DND-41 (cell line): Measurements from ENCODE around the gene FXYD3.

Experiments
- ATAC-seq: fragments of 200-7000 bp; cut with Tn5 transposase; 3 replicates; pipeline ENCODE4 v1.9.1; 2021; ENCODE audit warnings: low read depth; ENCODE audit not compliant: insufficient read depth
- DNase-seq: peaks from one replicate; pipeline ENCODE4 v3.0.0-alpha.2; 2020
- H2AFZ ChIP-seq: 2 replicates; pipeline ENCODE4 v1.6.0; 2012; ENCODE audit warnings: low read depth, low read length
- H3K27ac ChIP-seq: 2 replicates; pipeline ENCODE4 v1.5.1; 2012; ENCODE audit warnings: low read length, inconsistent platforms
- H3K27me3 ChIP-seq: fragments of 200-600 bp; sonication (generic); 2 replicates; pipeline ENCODE4 v1.6.0; 2012; ENCODE audit warnings: low read length, mild to moderate bottlenecking, inconsistent platforms; ENCODE audit not compliant: insufficient read depth, poor library complexity
- H3K36me3 ChIP-seq: 2 replicates; pipeline ENCODE4 v1.5.1; 2012; ENCODE audit warnings: low read length, inconsistent platforms; ENCODE audit not compliant: insufficient read depth
- H3K4me1 ChIP-seq: 2 replicates; pipeline ENCODE4 v1.5.1; 2012; ENCODE audit warnings: mild to moderate bottlenecking, low read length; ENCODE audit not compliant: insufficient read depth
- H3K4me2 ChIP-seq: 2 replicates; pipeline ENCODE4 v1.6.0; 2012; ENCODE audit warnings: mild to moderate bottlenecking, moderate library complexity, low read length, inconsistent platforms; ENCODE audit not compliant: insufficient read depth
- H3K4me3 ChIP-seq, 2 experiments: fragments of 200-600 bp in 1 of 2; shearing (Covaris generic) in 1 of 2; 2 replicates each; pipeline ENCODE4 v1.5.1; 2012 to 2016; ENCODE audit warnings: inconsistent platforms in 2 of 2, low read length in 2 of 2, mild to moderate bottlenecking in 2 of 2, low read depth in 1 of 2, moderate library complexity in 1 of 2
- H3K79me2 ChIP-seq: 2 replicates; pipeline ENCODE4 v1.6.0; 2012; ENCODE audit warnings: low read length, inconsistent platforms; ENCODE audit not compliant: insufficient read depth
- H3K9ac ChIP-seq: 2 replicates; pipeline ENCODE4 v1.6.0; 2012; ENCODE audit warnings: low read depth, mild to moderate bottlenecking, inconsistent platforms, low read length, moderate library complexity
- H3K9me3 ChIP-seq: 2 replicates; pipeline ENCODE4 v1.5.1; 2012; ENCODE audit warnings: low read length, moderate library complexity, mild to moderate bottlenecking, inconsistent platforms; ENCODE audit not compliant: insufficient read depth, severe bottlenecking
- H4K20me1 ChIP-seq: 2 replicates; pipeline ENCODE4 v1.6.0; 2012; ENCODE audit warnings: low read length; ENCODE audit not compliant: insufficient read depth
- CTCF ChIP-seq: IDR thresholded peaks from 2 replicates; pipeline ENCODE4 v1.5.1; 2012; ENCODE audit warnings: borderline replicate concordance, low read length, moderate library complexity, mild to moderate bottlenecking; ENCODE audit not compliant: poor library complexity, severe bottlenecking; ENCODE audit errors: extremely low read depth
- EZH2 ChIP-seq: IDR thresholded peaks from 3 replicates; pipeline ENCODE4 v1.6.1; 2012; ENCODE audit warnings: borderline replicate concordance, low read depth, mild to moderate bottlenecking, moderate library complexity, low read length, inconsistent platforms; ENCODE audit not compliant: severe bottlenecking

Gene FXYD3

DNA sequence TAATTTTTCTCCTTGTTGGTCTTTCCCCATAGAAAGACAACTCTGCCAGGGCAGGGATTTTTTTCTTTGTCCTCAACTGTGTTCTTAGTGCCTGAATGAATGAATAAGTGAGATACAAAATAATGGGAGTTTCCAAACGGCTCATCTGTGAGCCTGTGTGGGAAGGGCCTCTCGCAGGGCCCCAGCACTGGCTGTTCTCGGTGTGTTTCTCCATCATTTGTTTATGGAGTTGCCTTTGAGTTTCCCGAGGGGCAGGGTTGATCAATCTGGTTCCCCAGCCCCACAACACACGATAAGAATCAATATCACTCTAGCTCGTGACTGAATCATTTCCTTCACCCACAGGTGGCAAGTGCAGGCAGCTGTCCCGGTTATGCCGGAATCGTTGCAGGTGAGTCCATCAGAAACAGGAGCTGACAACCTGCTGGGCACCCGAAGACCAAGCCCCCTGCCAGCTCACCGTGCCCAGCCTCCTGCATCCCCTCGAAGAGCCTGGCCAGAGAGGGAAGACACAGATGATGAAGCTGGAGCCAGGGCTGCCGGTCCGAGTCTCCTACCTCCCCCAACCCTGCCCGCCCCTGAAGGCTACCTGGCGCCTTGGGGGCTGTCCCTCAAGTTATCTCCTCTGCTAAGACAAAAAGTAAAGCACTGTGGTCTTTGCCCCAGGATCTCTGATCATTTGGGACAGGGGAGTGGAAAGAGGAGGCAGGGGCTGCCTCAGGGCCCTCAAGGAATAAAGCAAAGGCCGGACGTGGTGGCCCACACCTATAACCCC, 53.8 kb downstream of the FXYD3 start:
- Histone ChIP-seq H3K9ac (no peak overlapping the region), H3K79me2 (no peaks in the 10 kb centered on the region), H3K9me3 (no peaks in the 10 kb centered on the region), H3K4me2 (no peak overlapping the region), H3K27ac (no peak overlapping the region), H4K20me1 (no peaks in the 10 kb centered on the region), H2AFZ (no peak overlapping the region), H3K4me3 (no peak overlapping the region), H3K36me3 (peaks cover 39% of the 10 kb centered on the region), H3K4me1 (no peaks in the 10 kb centered on the region), H3K27me3 (no peaks in the 10 kb centered on the region)
- DNase-seq: no peak
- no peak for ATAC-seq
- TF ChIP-seq CTCF (no peak), EZH2 (no peak)

DNA sequence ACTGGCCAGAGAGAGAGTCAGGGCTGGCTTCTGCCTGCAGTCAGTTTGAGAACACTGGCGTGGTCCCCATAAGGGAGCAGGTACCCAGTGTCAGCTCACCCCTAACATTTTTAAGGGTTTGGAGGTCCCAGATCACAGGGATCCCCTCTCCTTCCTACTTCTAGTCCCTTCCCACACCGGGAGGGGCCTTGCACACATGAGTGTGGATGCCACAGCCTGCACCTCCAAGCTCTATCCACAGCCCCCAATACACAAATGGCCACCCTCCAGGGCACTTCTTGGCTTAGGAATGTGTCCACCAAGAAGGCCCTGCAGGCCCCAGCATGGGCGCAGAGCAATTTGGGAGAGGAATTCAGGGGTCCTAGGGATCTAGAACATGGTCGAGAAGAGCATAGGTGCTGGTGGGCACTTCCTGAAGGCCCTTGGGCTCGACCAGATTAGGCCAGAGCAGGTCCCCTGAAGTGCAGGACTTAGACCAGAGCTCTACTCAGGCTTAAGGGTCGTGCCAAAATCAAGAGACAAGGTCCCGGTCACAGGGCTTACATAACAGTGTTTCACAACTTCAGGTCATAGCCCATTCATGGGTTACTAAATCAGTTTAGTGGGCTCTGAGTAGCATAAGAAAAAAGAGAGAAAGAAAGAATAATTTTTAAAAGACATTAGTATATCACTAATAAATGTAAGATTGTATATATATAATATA, 54.9 kb downstream of the FXYD3 start:
- H3K9ac ChIP-seq: no peak overlapping the region
- no peaks in the 10 kb centered on the region for H4K20me1 ChIP-seq
- H3K4me1 ChIP-seq: no peaks in the 10 kb centered on the region
- H3K36me3 ChIP-seq: peaks cover 28% of the 10 kb centered on the region
- no peak overlapping the region for H3K4me2 ChIP-seq
- ATAC-seq (no peak), DNase-seq (no peak)
- H3K4me3 ChIP-seq: no peak overlapping the region
- no peaks in the 10 kb centered on the region for H3K79me2 ChIP-seq
- TF ChIP-seq CTCF (no peak), EZH2 (no peak)
- H3K9me3 ChIP-seq: no peaks in the 10 kb centered on the region
- no peaks in the 10 kb centered on the region for H3K27me3 ChIP-seq
- H2AFZ ChIP-seq: no peak overlapping the region
- no peak overlapping the region for H3K27ac ChIP-seq

- H4K20me1 ChIP-seq: no peaks in the 10 kb centered on the region
- H2AFZ ChIP-seq: no peak overlapping the region
- no peak overlapping the region for H3K9ac ChIP-seq
- peaks cover 16% of the 10 kb centered on the region for H3K36me3 ChIP-seq
- H3K79me2 ChIP-seq: no peaks in the 10 kb centered on the region
- H3K9me3 ChIP-seq: no peaks in the 10 kb centered on the region
- ATAC-seq (no peak), DNase-seq (no peak)
- H3K27me3 ChIP-seq: no peaks in the 10 kb centered on the region
- no peak overlapping the region for H3K4me3 ChIP-seq
- no peak overlapping the region for H3K4me2 ChIP-seq
- no peak overlapping the region for H3K27ac ChIP-seq
- TF ChIP-seq EZH2 (no peak), CTCF (no peak)
- no peaks in the 10 kb centered on the region for H3K4me1 ChIP-seq
Observed at GRCh38 chr19:35171730-35172129, 56.1 kb downstream of the FXYD3 start.
